ENCODE measurements around the gene COG3.

COG3 gene

GRCh38 chr13:45436332-45436731 is 28.4 kb upstream of the COG3 start:
- TF ChIP-seq EZH2 (optimal IDR thresholded peaks at IDR 0.05; ENCODE audit: low read depth, low read length), result no peak
- no peak for TF ChIP-seq EZH2phosphoT487 (IDR thresholded peaks at IDR 0.05; ENCODE audit: low read length)
- TF ChIP-seq CTCF (IDR thresholded peaks at IDR 0.05; ENCODE audit: low read length), result no peak
- H2AFZ ChIP-seq (ENCODE audit: low read length), result no peak overlapping the region
- no peaks in the 10 kb centered on the region for H3K79me2 ChIP-seq (ENCODE audit: low read length)
- 0 out of 2 replicates have a peak, but pooled peaks cover under 1% of the 10 kb centered on the region for H3K4me1 ChIP-seq (ENCODE audit: low read length)
- no peaks in the 10 kb centered on the region for H3K9me3 ChIP-seq (replicated peaks; ENCODE audit: insufficient read depth, low read length)
- H3K4me2 ChIP-seq (ENCODE audit: low read depth, low read length), result no peak overlapping the region
- no peaks in the 10 kb centered on the region for H4K20me1 ChIP-seq (ENCODE audit: insufficient read depth, low read length)
- H3K9me2 ChIP-seq (replicated peaks; ENCODE audit: insufficient read depth, low read length), result no peaks in the 10 kb centered on the region
- no peak overlapping the region for H3K27ac ChIP-seq (ENCODE audit: low read length)
- no peak overlapping the region for H3K9ac ChIP-seq (ENCODE audit: low read length)
- H3K36me3 ChIP-seq (replicated peaks; ENCODE audit: insufficient read depth, low read length), result no peaks in the 10 kb centered on the region
- H3K4me3 ChIP-seq (ENCODE audit: low read length), result no peak overlapping the region
- H3K27me3 ChIP-seq (replicated peaks; ENCODE audit: insufficient read depth, low read length), result no peaks in the 10 kb centered on the region
- 0 out of 2 replicates have a peak, but pooled peaks cover 1% of the 10 kb centered on the region for H3F3A ChIP-seq (ENCODE audit: insufficient read depth, low read length)
- DNase-seq, result no peak

- no peak overlapping the region for H3K4me2 ChIP-seq (ENCODE audit: low read depth, low read length)
- no peaks in the 10 kb centered on the region for H3K9me3 ChIP-seq (replicated peaks; ENCODE audit: insufficient read depth, low read length)
- no peaks in the 10 kb centered on the region for H4K20me1 ChIP-seq (ENCODE audit: insufficient read depth, low read length)
- no peaks in the 10 kb centered on the region for H3K27me3 ChIP-seq (replicated peaks; ENCODE audit: insufficient read depth, low read length)
- no peak for DNase-seq
- no peak overlapping the region for H3K4me3 ChIP-seq (ENCODE audit: low read length)
- H3K36me3 ChIP-seq (replicated peaks; ENCODE audit: insufficient read depth, low read length), result no peaks in the 10 kb centered on the region
- no peaks in the 10 kb centered on the region for H3K9me2 ChIP-seq (replicated peaks; ENCODE audit: insufficient read depth, low read length)
- no peak overlapping the region for H3K9ac ChIP-seq (ENCODE audit: low read length)
- no peak overlapping the region for H2AFZ ChIP-seq (ENCODE audit: low read length)
- H3F3A ChIP-seq (ENCODE audit: insufficient read depth, low read length), result peaks cover 6% of the 10 kb centered on the region
- no peak overlapping the region for H3K27ac ChIP-seq (ENCODE audit: low read length)
- H3K4me1 ChIP-seq (ENCODE audit: low read length), result 0 out of 2 replicates have a peak, but pooled peaks cover 3% of the 10 kb centered on the region
- H3K79me2 ChIP-seq (ENCODE audit: low read length), result no peaks in the 10 kb centered on the region
- TF ChIP-seq EZH2phosphoT487 (IDR thresholded peaks at IDR 0.05; ENCODE audit: low read length) (no peak), CTCF (IDR thresholded peaks at IDR 0.05; ENCODE audit: low read length) (no peak), EZH2 (optimal IDR thresholded peaks at IDR 0.05; ENCODE audit: low read depth, low read length) (no peak)
Measured at GRCh38 chr13:45436953-45437352, 27.8 kb upstream of the COG3 start.

GRCh38 chr13:45437947-45438346 is 26.8 kb upstream of the COG3 start:
- TF ChIP-seq EZH2 (optimal IDR thresholded peaks at IDR 0.05; ENCODE audit: low read depth, low read length) (no peak), EZH2phosphoT487 (IDR thresholded peaks at IDR 0.05; ENCODE audit: low read length) (no peak), CTCF (IDR thresholded peaks at IDR 0.05; ENCODE audit: low read length) (no peak)

More at GRCh38 chr13:45437947-45438346, 26.8 kb upstream of the COG3 start:
- 0 out of 2 replicates have a peak, but pooled peaks cover 3% of the 10 kb centered on the region for H3K4me1 ChIP-seq (ENCODE audit: low read length)
- H4K20me1 ChIP-seq (ENCODE audit: insufficient read depth, low read length), result no peaks in the 10 kb centered on the region
- no peaks in the 10 kb centered on the region for H3K9me2 ChIP-seq (replicated peaks; ENCODE audit: insufficient read depth, low read length)
- H3K4me2 ChIP-seq (ENCODE audit: low read depth, low read length), result no peak overlapping the region
- peaks cover 6% of the 10 kb centered on the region for H3F3A ChIP-seq (ENCODE audit: insufficient read depth, low read length)
- H3K4me3 ChIP-seq (ENCODE audit: low read length), result no peak overlapping the region
- DNase-seq, result no peak
- H3K36me3 ChIP-seq (replicated peaks; ENCODE audit: insufficient read depth, low read length), result no peaks in the 10 kb centered on the region
- no peak overlapping the region for H2AFZ ChIP-seq (ENCODE audit: low read length)
- H3K27me3 ChIP-seq (replicated peaks; ENCODE audit: insufficient read depth, low read length), result no peaks in the 10 kb centered on the region
- H3K9ac ChIP-seq (ENCODE audit: low read length), result no peak overlapping the region
- H3K79me2 ChIP-seq (ENCODE audit: low read length), result no peaks in the 10 kb centered on the region
- H3K27ac ChIP-seq (ENCODE audit: low read length), result no peak overlapping the region
- no peaks in the 10 kb centered on the region for H3K9me3 ChIP-seq (replicated peaks; ENCODE audit: insufficient read depth, low read length)

All from MM.1S (cell line).